SU-DHL-6 (cell line): ENCODE data around the gene FBXO24.

Source experiments
- H2AFZ ChIP-seq: fragments of 200-600 bp; sonication (generic); 2 replicates; pipeline ENCODE4 v1.6.1; 2014; ENCODE audit warnings: low read depth, mild to moderate bottlenecking, moderate library complexity, mixed read lengths, antibody characterized with exemption, low read length; ENCODE audit not compliant: severe bottlenecking
- H3F3A ChIP-seq: fragments of 200-600 bp; shearing (Covaris generic); 2 replicates; pipeline ENCODE4 v1.6.0; 2016; ENCODE audit warnings: antibody characterized with exemption, mild to moderate bottlenecking; ENCODE audit not compliant: insufficient read depth
- H3K27ac ChIP-seq: fragments of 200-600 bp; sonication (generic); 2 replicates; pipeline ENCODE4 v1.5.1; 2016; ENCODE audit warnings: low read depth, mild to moderate bottlenecking, low read length, moderate library complexity, mixed read lengths
- H3K27me3 ChIP-seq: fragments of 200-600 bp; sonication (generic), shearing (Covaris generic); 2 replicates; pipeline ENCODE4 v1.6.0; 2014; ENCODE audit warnings: mild to moderate bottlenecking, low read length
- H3K36me3 ChIP-seq: fragments of 200-600 bp; sonication (generic); 2 replicates; pipeline ENCODE4 v1.6.1; 2014; ENCODE audit warnings: mild to moderate bottlenecking, low read length, mixed read lengths
- H3K4me2 ChIP-seq: fragments of 300-600, 200-600 bp; shearing (Covaris generic), sonication (generic); 2 replicates; pipeline ENCODE4 v1.6.0; 2014; ENCODE audit warnings: low read length, low read depth, mild to moderate bottlenecking; ENCODE audit not compliant: poor library complexity, severe bottlenecking
- H3K4me3 ChIP-seq: fragments of 200-600 bp; sonication (generic); 2 replicates; pipeline ENCODE4 v1.5.1; 2014; ENCODE audit warnings: antibody characterized with exemption, low read length, mild to moderate bottlenecking, mixed read lengths; ENCODE audit not compliant: insufficient read depth, poor library complexity, severe bottlenecking
- H3K79me2 ChIP-seq: fragments of 200-600 bp; sonication (generic); 2 replicates; pipeline ENCODE4 v1.6.1; 2014; ENCODE audit warnings: mild to moderate bottlenecking, low read length, moderate library complexity; ENCODE audit not compliant: insufficient read depth
- H3K9ac ChIP-seq: fragments of 200-600 bp; sonication (generic); 2 replicates; pipeline ENCODE4 v1.7.0; 2014; ENCODE audit warnings: mild to moderate bottlenecking, low read length
- H3K9me2 ChIP-seq: fragments of 200-600 bp; sonication (generic); replicated peaks from 2 replicates; pipeline ENCODE4 v1.6.1; 2014; ENCODE audit warnings: low read length; ENCODE audit not compliant: insufficient read depth
- H3K9me3 ChIP-seq: fragments of 200-600 bp; sonication (generic); 2 replicates; pipeline ENCODE4 v1.6.1; 2014; ENCODE audit warnings: low read length, mixed read lengths; ENCODE audit not compliant: insufficient read depth
- H4K20me1 ChIP-seq: fragments of 200-600 bp; sonication (generic); 2 replicates; pipeline ENCODE4 v1.6.1; 2014; ENCODE audit warnings: low read depth, mild to moderate bottlenecking, antibody characterized with exemption, low read length, moderate library complexity, mixed read lengths
- EZH2phosphoT487 ChIP-seq: fragments of 200-600 bp; sonication (generic), shearing (Covaris generic); conservative IDR thresholded peaks from 2 replicates; pipeline ENCODE4 v1.6.1; 2018; ENCODE audit warnings: mild to moderate bottlenecking, antibody characterized with exemption, low read length, moderate library complexity, mixed read lengths
- TF ChIP-seq, protein P1 (sequence below): fragments of 200-600 bp; sonication (generic); IDR thresholded peaks from one replicate; pipeline ENCODE4 v1.5.1; 2017; ENCODE audit warnings: antibody characterized with exemption, mild to moderate bottlenecking, low read length, moderate library complexity; ENCODE audit not compliant: insufficient read depth, poor library complexity, severe bottlenecking

FBXO24 gene

DNA sequence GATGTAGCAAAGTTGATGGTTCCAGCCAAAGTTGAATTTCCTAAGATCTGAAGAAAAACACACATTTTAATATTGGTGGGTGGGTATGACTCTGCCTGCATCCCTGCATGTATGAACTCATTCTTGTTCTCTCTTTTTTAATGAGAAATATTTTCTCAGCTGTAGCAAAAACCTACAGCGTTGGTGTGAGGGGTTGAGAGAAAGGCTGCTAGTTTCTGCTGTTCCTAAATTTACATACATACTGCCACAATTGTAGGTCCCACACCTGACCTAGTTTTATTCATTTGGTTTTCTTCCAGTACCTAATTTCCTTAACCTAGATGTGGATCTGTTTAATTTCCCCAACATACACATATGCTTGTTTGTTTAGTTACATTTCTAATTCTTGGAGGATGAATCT is 42.5 kb upstream of the FBXO24 start:
- no peaks in the 10 kb centered on the region for H3F3A ChIP-seq
- H2AFZ ChIP-seq: no peak overlapping the region
- no peak overlapping the region for H3K4me2 ChIP-seq
- no peaks in the 10 kb centered on the region for H3K36me3 ChIP-seq
- H3K9ac ChIP-seq: no peak overlapping the region
- H3K79me2 ChIP-seq: no peaks in the 10 kb centered on the region
- no peak overlapping the region for H3K27ac ChIP-seq
- H4K20me1 ChIP-seq: no peaks in the 10 kb centered on the region
- no peaks in the 10 kb centered on the region for H3K27me3 ChIP-seq
- H3K4me3 ChIP-seq: no peak overlapping the region
- no peaks in the 10 kb centered on the region for H3K9me3 ChIP-seq
- H3K9me2 ChIP-seq: no peaks in the 10 kb centered on the region
- TF ChIP-seq EZH2phosphoT487: no peak
- TF ChIP-seq, protein P1, sequence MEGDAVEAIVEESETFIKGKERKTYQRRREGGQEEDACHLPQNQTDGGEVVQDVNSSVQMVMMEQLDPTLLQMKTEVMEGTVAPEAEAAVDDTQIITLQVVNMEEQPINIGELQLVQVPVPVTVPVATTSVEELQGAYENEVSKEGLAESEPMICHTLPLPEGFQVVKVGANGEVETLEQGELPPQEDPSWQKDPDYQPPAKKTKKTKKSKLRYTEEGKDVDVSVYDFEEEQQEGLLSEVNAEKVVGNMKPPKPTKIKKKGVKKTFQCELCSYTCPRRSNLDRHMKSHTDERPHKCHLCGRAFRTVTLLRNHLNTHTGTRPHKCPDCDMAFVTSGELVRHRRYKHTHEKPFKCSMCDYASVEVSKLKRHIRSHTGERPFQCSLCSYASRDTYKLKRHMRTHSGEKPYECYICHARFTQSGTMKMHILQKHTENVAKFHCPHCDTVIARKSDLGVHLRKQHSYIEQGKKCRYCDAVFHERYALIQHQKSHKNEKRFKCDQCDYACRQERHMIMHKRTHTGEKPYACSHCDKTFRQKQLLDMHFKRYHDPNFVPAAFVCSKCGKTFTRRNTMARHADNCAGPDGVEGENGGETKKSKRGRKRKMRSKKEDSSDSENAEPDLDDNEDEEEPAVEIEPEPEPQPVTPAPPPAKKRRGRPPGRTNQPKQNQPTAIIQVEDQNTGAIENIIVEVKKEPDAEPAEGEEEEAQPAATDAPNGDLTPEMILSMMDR: no peak

DNA sequence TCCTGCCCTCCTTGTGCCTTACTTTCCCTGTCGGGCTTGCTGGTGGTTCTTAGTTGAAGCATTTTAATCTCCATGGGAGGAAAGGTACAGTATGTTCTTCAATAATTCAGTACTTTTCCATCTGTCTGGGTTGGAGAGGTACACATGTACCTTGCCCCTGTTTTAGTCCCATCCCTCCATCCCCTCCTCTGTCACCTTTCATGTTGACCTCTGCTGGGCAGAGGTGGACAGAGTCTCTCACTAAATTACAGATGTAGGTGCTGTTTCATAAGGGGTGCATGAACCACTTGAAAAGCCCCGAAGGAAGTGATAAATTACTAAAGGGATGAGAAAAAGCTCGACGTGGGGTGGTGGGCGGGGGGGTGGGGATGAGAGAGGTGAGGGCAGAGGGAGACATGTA is 41.7 kb upstream of the FBXO24 start:
- Histone ChIP-seq H3K36me3 (no peaks in the 10 kb centered on the region), H3K9me2 (no peaks in the 10 kb centered on the region), H3K9ac (no peak overlapping the region), H3K4me2 (no peak overlapping the region), H3K79me2 (no peaks in the 10 kb centered on the region), H3K27me3 (no peaks in the 10 kb centered on the region), H2AFZ (no peak overlapping the region), H3F3A (0 out of 2 replicates have a peak, but pooled peaks cover 3% of the 10 kb centered on the region), H3K27ac (no peak overlapping the region), H3K4me3 (no peak overlapping the region), H3K9me3 (no peaks in the 10 kb centered on the region), H4K20me1 (no peaks in the 10 kb centered on the region)
- TF ChIP-seq, protein P1: no peak
- no peak for TF ChIP-seq EZH2phosphoT487

DNA sequence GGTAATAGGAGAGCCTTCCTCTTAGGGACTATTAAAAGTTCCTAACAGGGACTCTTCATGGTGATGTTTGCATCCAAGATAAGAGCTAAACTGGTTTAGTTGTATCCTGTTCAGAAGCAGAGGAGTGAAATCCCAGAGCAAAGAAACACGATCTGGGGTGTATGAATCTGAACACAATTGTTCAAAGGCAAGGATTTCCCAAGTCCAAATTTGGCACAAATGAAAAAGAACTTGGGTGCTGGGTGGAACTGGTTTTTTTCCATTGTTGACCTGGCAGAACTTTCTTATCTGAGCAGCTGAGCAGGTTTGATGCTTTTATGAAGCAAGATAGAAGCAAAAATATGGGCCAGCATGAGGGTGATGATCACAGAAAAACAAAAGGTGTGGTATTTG is 41.2 kb upstream of the FBXO24 start:
- TF ChIP-seq, protein P1: no peak
- no peak for TF ChIP-seq EZH2phosphoT487
- Histone ChIP-seq H3K27me3 (no peaks in the 10 kb centered on the region), H3K4me2 (no peak overlapping the region), H3K27ac (no peak overlapping the region), H2AFZ (no peak overlapping the region), H4K20me1 (no peaks in the 10 kb centered on the region), H3K9me3 (no peaks in the 10 kb centered on the region), H3K9me2 (no peaks in the 10 kb centered on the region), H3K9ac (no peak overlapping the region), H3K79me2 (no peaks in the 10 kb centered on the region), H3F3A (0 out of 2 replicates have a peak, but pooled peaks cover 4% of the 10 kb centered on the region), H3K4me3 (no peak overlapping the region), H3K36me3 (no peaks in the 10 kb centered on the region)
